ENCODE measurements around the gene PCYT1B.
A peak's percentile ranks its signal among the peaks of the same experiment; 100 is the strongest.

Gene PCYT1B

GRCh38 chrX:24684048-24684447, 36.9 kb upstream of the PCYT1B start:
- Histone ChIP-seq H3K4me3 (ENCODE audit: low read depth, low read length) (no peak overlapping the region), H3K27me3 (ENCODE audit: insufficient read depth, low read depth, severe bottlenecking) (no peaks in the 10 kb centered on the region), H3K9me3 (ENCODE audit: severe bottlenecking) (no peaks in the 10 kb centered on the region), H3K27ac (no peak overlapping the region), H3K36me3 (no peaks in the 10 kb centered on the region)
- no peak for DNase-seq
- no peak for TF ChIP-seq CTCF (IDR thresholded peaks at IDR 0.05; ENCODE audit: low read depth, low read length)

- Histone ChIP-seq H3K27ac (no peak overlapping the region), H3K4me3 (ENCODE audit: low read depth, low read length) (no peak overlapping the region), H3K27me3 (ENCODE audit: insufficient read depth, low read depth, severe bottlenecking) (no peaks in the 10 kb centered on the region), H3K36me3 (no peaks in the 10 kb centered on the region), H3K9me3 (ENCODE audit: severe bottlenecking) (no peaks in the 10 kb centered on the region)
- DNase-seq, result no peak
- no peak for TF ChIP-seq CTCF (IDR thresholded peaks at IDR 0.05; ENCODE audit: low read depth, low read length)
Observed at GRCh38 chrX:24682739-24683432, 35.7 kb upstream of the PCYT1B start.

- Histone ChIP-seq H3K27me3 (ENCODE audit: insufficient read depth, low read depth, severe bottlenecking) (peaks cover 7% of the 10 kb centered on the region), H3K9me3 (ENCODE audit: severe bottlenecking) (no peaks in the 10 kb centered on the region), H3K36me3 (no peaks in the 10 kb centered on the region), H3K27ac (no peak overlapping the region), H3K4me3 (ENCODE audit: low read depth, low read length) (no peak overlapping the region)
- DNase-seq, result no peak
- peak; percentile 49 for TF ChIP-seq CTCF (IDR thresholded peaks at IDR 0.05; ENCODE audit: low read depth, low read length)
Observed at GRCh38 chrX:24676403-24677024, 29.4 kb upstream of the PCYT1B start.

- H3K27me3 ChIP-seq (ENCODE audit: insufficient read depth, low read depth, severe bottlenecking), result peaks cover 13% of the 10 kb centered on the region
- TF ChIP-seq CTCF (IDR thresholded peaks at IDR 0.05; ENCODE audit: low read depth, low read length), result no peak
- no peak overlapping the region for H3K27ac ChIP-seq
- H3K9me3 ChIP-seq (ENCODE audit: severe bottlenecking), result no peaks in the 10 kb centered on the region
- no peak for DNase-seq
- no peaks in the 10 kb centered on the region for H3K36me3 ChIP-seq
- no peak overlapping the region for H3K4me3 ChIP-seq (ENCODE audit: low read depth, low read length)
Observed at GRCh38 chrX:24673424-24673823, 26.3 kb upstream of the PCYT1B start.

- no peaks in the 10 kb centered on the region for H3K9me3 ChIP-seq (ENCODE audit: severe bottlenecking)
- DNase-seq, result no peak
- no peaks in the 10 kb centered on the region for H3K36me3 ChIP-seq
- H3K27me3 ChIP-seq (ENCODE audit: insufficient read depth, low read depth, severe bottlenecking), result peaks cover 11% of the 10 kb centered on the region
- H3K4me3 ChIP-seq (ENCODE audit: low read depth, low read length), result no peak overlapping the region
- no peak overlapping the region for H3K27ac ChIP-seq
- no peak for TF ChIP-seq CTCF (IDR thresholded peaks at IDR 0.05; ENCODE audit: low read depth, low read length)
Observed at GRCh38 chrX:24672701-24673190, 25.6 kb upstream of the PCYT1B start.
